Retinal pigment epithelial cell (primary cell): ENCODE data around the gene MYF5.

Experiments
- DNase-seq: peaks from one replicate; pipeline ENCODE4 v3.0.0-alpha.2; 2010; ENCODE audit warnings: low read depth
- H3K4me3 ChIP-seq: 2 replicates; pipeline ENCODE4 v1.5.1; 2011; ENCODE audit warnings: mild to moderate bottlenecking, low read length, control low read depth, moderate library complexity
- TF ChIP-seq, protein P1 (sequence below): conservative IDR thresholded peaks from 2 replicates; pipeline ENCODE4 v1.5.1; 2011; ENCODE audit warnings: low read depth, low read length, control low read depth, inconsistent platforms

The MYF5 gene

DNA sequence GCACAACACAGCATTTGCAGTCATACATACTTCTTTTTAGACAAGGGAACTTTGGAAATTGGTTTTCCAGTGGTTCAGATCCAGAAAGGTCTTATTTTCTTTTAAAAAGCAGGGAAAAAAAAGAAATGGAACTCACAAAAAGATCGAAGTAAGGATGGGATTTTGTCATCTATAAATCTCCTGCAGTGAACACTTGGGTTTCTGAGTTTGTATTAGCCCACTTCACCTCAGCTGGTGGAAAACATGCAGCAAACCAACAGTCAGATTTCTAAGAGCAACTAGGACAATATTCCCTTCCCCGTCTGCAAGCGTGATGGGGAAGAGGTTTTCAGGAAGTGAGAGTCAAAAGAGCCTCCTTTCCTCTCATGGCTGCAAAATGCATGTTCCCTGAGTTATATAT, 4.6 kb downstream of the MYF5 start:
- H3K4me3 ChIP-seq, result no peak overlapping the region
- DNase-seq, result no peak
- TF ChIP-seq, protein P1, sequence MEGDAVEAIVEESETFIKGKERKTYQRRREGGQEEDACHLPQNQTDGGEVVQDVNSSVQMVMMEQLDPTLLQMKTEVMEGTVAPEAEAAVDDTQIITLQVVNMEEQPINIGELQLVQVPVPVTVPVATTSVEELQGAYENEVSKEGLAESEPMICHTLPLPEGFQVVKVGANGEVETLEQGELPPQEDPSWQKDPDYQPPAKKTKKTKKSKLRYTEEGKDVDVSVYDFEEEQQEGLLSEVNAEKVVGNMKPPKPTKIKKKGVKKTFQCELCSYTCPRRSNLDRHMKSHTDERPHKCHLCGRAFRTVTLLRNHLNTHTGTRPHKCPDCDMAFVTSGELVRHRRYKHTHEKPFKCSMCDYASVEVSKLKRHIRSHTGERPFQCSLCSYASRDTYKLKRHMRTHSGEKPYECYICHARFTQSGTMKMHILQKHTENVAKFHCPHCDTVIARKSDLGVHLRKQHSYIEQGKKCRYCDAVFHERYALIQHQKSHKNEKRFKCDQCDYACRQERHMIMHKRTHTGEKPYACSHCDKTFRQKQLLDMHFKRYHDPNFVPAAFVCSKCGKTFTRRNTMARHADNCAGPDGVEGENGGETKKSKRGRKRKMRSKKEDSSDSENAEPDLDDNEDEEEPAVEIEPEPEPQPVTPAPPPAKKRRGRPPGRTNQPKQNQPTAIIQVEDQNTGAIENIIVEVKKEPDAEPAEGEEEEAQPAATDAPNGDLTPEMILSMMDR, result no peak

DNA sequence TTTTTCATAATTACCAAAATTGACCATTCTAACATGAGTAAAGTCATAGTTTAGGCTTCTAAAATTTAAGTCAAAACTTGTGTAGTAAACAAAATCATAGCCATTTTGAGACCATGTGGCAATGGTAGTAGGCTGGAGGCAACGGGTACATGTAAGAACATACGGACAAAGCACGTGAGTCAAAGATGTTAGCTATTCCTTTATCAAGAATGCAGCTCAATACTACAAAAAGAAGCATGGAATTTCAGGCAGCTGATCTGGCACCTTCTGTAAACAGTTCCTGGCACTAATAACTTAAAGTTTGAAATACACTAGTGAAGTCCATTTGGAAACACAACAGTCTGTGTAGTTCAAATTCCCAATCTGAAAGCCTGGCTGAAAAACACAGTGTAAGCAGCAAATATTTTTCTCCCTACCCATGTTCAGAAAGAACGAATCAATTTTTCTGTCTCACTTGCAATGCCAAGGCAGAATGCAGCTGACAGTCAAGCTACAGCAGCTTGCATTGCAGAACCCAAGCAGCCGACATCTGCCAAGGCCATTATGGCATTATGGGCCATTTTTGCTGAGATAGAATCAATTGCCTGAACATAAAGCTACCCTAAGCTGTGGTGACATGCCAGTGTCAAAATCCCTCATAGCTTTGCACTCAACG, 29.3 kb downstream of the MYF5 start:
- TF ChIP-seq, protein P1, result no peak
- no peak for DNase-seq
- H3K4me3 ChIP-seq, result no peak overlapping the region

DNA sequence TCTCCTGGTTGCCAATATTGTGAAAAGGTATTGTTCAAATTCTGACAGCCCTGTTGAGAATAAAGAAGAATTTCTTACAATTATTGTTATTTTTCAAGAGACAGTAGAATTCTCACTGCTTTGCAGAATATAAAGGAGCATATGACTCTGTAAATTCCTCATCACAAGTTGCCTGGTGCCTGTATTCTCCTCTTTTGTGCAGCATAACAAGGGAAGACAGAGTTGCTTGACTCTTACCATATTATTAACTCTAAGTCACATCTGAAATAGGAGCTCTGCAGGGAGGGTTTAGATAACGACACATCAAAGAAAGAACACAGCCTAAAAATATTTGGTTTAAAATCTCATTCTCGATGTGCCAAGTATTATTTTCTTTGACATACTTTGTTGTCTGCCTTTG, 31.1 kb downstream of the MYF5 start:
- H3K4me3 ChIP-seq, result no peak overlapping the region
- TF ChIP-seq, protein P1, result no peak
- DNase-seq, result no peak

DNA sequence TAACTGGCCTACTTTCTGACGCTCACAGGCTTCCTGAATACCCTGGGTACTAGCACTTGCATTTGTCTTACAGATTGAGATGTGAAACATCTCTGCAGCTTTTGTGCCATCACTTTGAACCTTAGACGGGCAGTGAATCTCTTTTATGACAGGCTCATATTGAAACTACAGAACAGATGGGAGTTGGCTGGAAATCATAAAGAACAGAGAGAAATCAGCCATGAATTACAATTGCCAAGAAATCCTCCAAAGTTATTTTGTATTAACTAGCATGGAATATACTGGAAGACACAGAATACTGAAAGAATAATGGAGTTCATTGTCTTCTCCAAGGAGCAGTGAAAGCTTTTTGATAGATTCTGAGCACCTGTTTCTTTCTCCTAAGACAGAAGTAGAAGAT, 32.7 kb downstream of the MYF5 start:
- DNase-seq, result no peak
- no peak overlapping the region for H3K4me3 ChIP-seq
- TF ChIP-seq, protein P1, result no peak

DNA sequence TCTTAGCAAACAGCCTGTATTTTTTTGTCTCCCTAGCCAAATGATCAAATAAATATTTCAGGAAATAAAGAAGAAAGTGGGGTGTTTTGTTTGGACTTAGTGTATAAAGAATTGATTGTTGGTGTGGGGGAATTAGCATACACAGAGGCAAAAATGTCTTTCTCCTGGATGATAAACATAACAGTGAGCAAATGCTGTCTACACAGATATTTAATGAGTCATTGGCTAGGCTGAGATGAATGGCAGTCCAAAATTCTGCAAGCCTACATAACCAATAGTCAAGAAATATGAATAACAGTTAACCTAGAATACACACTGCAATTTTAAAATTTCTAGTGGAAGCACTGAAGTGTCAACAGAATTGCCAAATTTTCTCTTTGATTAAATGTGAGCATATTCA, 35.8 kb downstream of the MYF5 start:
- TF ChIP-seq, protein P1, result no peak
- DNase-seq, result no peak
- no peak overlapping the region for H3K4me3 ChIP-seq

DNA sequence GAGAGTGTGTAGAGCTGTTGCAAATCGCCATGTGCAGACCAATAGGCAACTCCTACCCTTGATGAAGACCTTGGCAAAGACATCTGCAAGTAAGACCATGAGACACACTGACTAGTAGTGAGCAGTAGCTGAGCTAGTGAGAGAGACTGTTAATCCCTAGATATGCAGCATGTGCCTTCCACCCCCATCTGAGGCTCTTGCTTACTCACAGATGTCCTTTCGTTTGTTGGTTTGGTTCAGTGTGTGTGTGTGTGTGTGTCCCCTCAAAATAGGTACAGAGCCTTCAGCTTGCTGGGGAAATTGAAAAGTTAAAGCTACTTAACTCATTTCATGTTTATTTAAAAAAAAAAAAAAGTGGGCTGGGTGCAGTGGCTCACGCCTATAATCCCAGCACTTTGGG, 37.6 kb downstream of the MYF5 start:
- no peak for DNase-seq
- no peak overlapping the region for H3K4me3 ChIP-seq
- TF ChIP-seq, protein P1, result no peak

DNA sequence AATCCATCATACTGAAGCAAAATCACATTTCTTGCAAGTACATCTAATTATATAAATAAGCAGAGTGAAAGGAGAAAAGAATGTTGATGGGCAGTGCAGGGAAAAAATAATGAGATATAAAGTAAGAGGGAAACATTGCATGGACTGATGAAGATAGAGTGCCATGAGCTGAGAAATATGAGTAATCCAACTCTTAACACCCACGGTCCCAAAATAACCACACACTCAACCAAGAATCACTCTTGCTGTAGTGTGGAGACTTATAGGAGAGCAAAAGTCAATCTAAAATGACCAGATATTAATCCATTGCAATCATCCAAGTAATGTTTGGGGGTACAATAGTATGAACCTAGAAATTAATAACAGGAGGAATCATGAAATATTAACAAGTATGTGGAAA, 40.2 kb downstream of the MYF5 start:
- TF ChIP-seq, protein P1, result no peak
- no peak for DNase-seq
- no peak overlapping the region for H3K4me3 ChIP-seq
